ENCODE results near the gene FIBP.

Gene FIBP

GRCh38 chr11:65888163-65888814, at the start of gene FIBP:
TSS of gene FIBP (minus strand) at chr11:65888471. CDS start at chr11:65888418, 53 bp downstream.
- DNase-seq: peak; percentile 93 to 95

- DNase-seq: no peak
Observed at GRCh38 chr11:65937766-65938165, 49.5 kb upstream of the FIBP start.

GRCh38 chr11:65934014-65934413, 45.7 kb upstream of the FIBP start:
- DNase-seq: no peak

DNA sequence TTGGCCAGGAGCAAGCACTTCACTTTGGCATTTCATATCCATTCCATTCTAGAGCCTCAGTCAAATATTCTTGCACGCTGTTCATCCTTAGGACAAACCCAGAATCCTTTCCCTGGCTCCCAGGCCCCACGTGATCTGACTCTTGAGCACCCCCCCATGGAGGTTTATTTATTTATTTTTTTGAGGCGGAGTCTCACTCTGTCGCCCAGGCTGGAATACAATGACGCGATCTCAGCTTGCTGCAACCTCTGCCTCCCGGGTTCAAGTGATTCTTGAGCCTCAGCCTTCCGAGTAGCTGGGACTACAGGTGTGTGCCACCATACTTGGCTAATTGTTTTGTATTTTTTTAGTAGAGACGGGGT, 44.3 kb upstream of the FIBP start:
- DNase-seq: no peak

GRCh38 chr11:65931773-65932557, 43.7 kb upstream of the FIBP start:
- no peak for DNase-seq

DNA sequence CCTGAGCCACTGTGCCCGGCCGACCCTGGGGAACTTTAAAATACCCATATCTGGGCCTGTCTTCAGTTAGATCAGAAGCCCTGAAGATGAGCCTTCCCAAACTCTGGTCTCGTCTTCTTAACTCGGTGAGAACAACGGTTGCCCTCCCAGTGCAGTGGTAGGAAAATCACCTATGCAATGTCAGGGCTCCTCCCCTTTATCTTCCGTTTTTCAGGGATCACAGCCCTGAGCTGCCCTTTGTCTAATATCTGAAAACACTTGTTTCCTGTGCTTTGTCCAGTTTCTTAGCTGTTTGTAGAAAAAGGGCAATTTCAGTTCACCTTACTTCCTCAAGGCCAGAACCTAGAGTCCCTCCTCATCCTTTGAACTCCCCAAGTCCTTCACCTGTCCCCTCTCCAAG, 40.4 kb upstream of the FIBP start:
- no peak for DNase-seq

GRCh38 chr11:65927904-65928397, 39.7 kb upstream of the FIBP start:
- DNase-seq: peak; percentile 53 to 78

DNA sequence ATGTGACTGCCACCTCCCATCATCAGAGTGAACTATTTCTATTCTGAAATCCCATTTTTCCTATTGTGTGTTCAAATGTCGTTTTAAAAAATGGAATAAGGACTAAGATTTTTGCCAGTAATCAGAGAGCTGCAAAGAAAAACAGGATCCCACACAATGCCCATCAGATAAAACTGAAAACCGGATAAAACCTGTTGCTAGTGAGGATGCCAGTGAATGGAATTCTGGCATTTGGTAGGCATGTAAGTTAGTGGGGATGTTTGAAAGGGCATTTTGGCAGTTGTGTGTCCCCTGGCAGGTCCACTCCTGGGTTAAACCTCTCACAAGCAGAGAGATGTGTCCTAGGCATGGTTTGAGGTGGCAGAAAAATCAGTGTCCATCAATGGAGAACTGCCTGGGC, 37.1 kb upstream of the FIBP start:
- no peak for DNase-seq

DNA sequence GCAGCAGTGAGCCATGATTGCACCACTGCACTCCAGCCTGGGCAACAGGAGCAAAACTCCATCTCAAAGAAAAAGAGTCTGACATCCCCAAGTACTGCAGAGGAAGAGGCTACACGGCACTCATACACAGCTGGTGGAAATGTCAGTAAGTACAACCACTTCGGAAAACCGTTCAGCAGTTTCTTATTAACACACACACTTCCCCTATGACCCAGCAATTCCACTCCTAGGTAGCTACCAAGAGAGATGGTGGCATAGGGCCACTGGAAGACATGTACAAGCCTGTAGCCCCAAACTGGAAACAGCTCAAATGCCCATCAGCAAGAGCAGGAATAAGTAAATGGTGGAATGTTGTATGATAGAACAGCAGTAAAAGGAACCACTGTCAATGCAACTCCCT, 34.3 kb upstream of the FIBP start:
- DNase-seq: no peak

- DNase-seq: no peak
Observed at GRCh38 chr11:65921876-65922275, 33.6 kb upstream of the FIBP start.

DNA sequence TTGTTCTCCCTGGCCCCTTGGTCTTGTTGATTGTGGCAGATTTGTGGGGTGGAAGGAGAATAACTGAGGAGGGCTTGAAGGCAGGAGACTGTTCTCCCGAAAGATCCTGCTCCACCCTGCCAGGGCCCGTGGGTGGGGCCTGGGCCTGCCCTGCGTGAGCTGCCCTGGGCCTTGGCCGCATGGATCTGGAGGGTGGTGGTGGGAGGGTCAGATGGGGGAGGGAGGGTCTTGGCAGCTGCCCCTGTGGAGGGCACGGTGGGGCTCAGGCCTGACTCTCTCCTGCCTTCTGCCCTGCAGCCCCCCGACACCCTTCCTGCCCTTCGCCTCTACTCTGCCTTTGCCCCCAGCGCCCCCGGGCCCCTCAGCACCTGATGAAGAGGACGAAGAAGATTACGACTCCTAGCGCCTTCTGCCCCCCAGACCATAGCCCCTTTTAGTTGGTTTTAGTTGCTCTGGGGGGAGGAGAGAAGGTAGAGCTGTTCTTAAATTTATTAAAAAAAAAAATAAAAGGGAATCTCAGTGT, 32.8 kb upstream of the FIBP start:
- DNase-seq: no peak

DNA sequence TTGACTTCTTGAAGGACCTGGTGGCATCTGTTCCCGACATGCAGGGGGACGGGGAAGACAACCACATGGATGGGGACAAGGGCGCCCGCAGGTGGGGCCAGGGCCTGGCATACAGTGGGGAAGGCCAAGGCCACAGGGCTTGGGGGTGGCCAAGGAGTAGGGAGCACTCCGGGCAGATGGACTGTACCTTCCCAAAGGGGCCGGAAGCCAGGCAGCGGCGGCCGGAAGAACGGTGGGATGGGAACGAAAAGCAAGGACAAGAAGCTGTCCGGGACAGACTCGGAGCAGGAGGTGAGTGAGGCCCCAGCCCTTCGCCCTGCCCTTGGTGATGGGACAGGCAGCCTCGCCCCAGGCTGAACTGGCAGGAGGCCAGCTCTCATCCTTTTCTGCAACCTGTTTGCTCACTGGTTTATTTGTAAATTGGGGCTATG, 32.1 kb upstream of the FIBP start:
- DNase-seq: no peak

DNA sequence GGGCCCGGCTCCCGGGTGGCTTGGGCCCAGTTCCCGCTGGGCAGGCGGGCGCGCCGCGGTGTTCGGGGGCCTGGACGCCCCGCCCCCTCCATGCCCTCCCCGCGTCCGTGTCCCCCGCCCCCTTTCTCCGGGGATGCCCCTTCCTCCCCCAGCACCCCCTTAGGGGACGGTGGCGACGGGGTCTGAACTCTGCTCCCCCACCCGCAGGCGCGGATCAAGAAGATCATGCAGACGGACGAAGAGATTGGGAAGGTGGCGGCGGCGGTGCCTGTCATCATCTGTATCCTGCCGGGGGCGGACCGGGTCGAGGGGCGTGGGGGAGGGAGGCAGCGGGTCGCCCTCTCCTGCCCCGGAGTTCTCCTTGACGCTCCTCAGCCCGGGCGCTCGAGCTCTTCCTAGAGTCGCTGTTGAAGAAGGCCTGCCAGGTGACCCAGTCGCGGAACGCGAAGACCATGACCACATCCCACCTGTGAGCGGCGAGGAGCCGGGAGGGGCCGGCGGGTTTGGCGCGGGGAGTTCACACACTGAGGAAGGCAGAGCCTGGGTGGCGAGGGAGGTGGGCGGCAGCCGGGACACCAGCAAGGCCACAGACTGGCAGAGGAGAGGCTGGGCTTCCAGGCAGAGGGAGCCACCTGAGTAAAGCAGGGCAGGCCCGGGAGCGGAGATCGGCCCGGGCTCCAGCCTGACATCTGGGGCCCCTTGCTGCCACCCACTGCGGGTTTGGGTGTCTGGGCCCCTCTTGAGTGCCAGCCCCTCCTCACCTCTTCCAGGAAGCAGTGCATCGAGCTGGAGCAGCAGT, 31.5 kb upstream of the FIBP start:
- peak in 1 of 2 experiments; percentile 61 for DNase-seq

GRCh38 chr11:65919141-65919572, 30.9 kb upstream of the FIBP start, which contains the start of gene DRAP1:
TSS of gene DRAP1 (plus strand) at chr11:65919426. CDS start at chr11:65919502, 76 bp downstream.
- DNase-seq: peak; percentile 98 to 100

DNA sequence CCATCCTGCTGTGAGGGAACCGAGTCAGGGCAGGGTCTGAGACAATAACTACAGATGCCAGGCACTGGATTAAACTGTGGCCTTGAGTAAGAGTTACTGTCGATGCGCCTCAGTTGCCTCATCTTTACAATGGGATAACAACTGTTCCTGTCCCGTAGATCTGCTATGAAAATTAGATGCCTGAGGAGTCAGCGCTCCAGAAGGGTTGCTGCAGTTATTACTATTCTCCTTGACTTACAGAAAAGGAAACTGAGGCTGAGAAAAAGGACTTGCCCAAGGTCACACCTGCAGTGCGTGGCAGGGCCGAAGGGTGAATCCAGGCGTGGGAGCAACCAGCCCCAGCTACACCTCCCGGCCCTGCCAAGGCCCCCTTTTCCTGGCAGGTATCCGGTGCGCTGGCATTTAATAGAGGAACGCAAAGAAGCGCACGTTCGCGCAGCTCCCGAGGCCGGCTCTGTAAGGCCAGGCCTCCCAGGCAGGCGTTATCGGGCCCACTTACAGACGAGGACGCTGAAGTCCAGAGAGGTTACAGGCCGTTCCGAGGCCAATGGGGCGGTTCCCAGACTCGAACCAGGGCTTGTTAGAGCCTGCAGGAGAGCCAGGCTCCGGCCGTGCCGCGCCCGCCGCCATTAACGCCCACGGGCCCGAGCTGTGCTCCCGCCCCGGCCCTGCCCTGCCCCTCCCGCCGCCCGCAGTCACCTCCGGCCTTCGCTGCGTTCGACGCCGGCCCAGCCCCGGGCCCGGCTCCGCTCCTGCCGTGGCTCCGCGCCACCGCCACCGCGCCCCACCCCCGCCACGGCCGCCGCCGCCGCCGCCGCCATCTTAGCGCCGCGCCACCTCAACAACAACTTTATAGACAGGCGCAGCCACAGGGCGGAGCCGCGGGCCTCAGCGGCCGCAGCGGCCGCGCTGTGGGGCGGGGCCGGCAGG, 30.2 kb upstream of the FIBP start, which contains the start of gene C11orf68:
Gene C11orf68, minus strand, starts transcription at position 852 of the 930 bp plus-strand sequence. Its CDS starts 31 bp downstream, at position 821.
- no peak for DNase-seq

- DNase-seq: no peak
Observed at GRCh38 chr11:65917434-65918210, 29.4 kb upstream of the FIBP start.

DNA sequence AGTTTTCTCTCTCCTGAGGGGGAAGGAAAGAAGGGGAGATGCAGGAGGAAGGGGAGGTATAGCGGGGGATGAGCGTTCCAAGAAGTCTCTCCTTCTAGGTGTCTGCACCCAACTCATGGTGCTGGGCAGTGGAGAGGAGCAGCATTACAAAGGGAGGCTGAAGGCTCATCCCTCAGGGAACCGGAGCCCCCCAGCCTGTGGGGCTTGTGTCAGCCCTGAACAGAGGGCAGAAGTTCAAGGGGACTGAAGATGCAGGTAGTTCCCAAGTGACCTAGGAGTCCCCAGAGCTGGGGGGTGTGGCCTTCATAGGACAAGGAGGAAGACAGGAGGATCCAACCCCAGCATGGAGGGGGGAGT, 28.8 kb upstream of the FIBP start:
- no peak for DNase-seq

- DNase-seq: no peak
Observed at GRCh38 chr11:65916391-65916790, 28.1 kb upstream of the FIBP start.

GRCh38 chr11:65915821-65916251, 27.6 kb upstream of the FIBP start:
- peak in 1 of 2 experiments; percentile 37 for DNase-seq

DNA sequence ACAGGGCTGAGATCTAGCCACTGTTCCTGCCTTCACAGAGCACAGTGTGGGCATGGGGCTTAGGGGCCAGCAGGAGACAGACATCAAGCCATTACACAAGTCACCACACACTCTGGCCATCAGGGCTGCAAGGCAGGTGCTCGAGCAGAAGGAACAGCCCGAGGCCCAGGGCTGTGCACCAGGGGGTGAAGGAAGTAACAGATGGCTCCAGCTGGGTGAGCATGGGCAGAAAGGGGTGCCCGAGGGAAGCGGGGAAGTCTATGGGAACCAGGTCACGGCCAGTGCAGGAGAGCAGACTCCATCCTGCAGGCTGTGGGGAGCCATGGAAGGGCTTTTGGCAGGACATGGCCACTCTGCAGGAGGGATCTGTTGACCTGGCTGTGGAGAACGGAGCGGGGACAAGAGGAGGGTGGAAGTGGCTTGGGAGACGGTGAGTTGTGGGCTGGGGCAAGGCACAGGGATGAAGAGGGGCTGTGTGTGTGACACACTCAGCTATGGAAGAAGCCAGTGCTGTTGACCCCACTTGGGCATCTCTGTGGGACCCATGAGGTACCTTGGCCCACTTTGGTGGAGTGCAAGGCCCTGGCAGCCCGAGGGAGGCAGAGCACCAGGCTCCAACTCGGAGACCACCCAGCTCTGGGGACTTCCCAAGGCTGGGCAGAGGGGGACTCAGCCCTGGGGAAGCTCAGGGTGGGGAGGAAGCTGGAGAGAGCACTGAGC, 27.0 kb upstream of the FIBP start:
- no peak for DNase-seq

All from stimulated activated CD4-positive, alpha-beta T cell treated with anti-CD3 and anti-CD28 coated beads, Interleukin-4, amount 100 ng/mL, for 4 hours (primary cell).